Stimulated activated CD8-positive, alpha-beta memory T cell treated with anti-CD3 and anti-CD28 coated beads, Interleukin-7, amount 100 ng/mL, for 1 hour (primary cell): Measurements from ENCODE around the gene CHD5.
"Not testable (repeated sequence)": the region's sequence is repeated elsewhere in the genome, so short reads cannot be mapped to it uniquely, and the experiment has no call there.

ENCODE experiments used
- DNase-seq, 2 donors: peaks; one replicate each; pipeline ENCODE4 v3.0.0-alpha.2; 2020; ENCODE audit warnings: low read depth in 2 of 2

CHD5 gene

GRCh38 chr1:6086358-6086757 is 93.8 kb downstream of the CHD5 start:
- no peak for DNase-seq

- DNase-seq: no peak
These were observed 94.5 kb downstream of the CHD5 start for GRCh38 chr1:6085666-6086065.

- DNase-seq: no peak
These were observed 95.2 kb downstream of the CHD5 start for GRCh38 chr1:6084781-6085495.

GRCh38 chr1:6083801-6084446 is 96.2 kb downstream of the CHD5 start:
- DNase-seq: no peak

- DNase-seq: no peak
These were observed 96.7 kb downstream of the CHD5 start for GRCh38 chr1:6083385-6083784.

- no peak for DNase-seq
These were observed 97.6 kb downstream of the CHD5 start for GRCh38 chr1:6082430-6082971.

- no peak for DNase-seq
These were observed 98.2 kb downstream of the CHD5 start for GRCh38 chr1:6081901-6082300.

- no peak for DNase-seq
These were observed 99.7 kb downstream of the CHD5 start for GRCh38 chr1:6080469-6080868.

GRCh38 chr1:6077919-6078318 is 102.2 kb downstream of the CHD5 start:
- DNase-seq: no peak

- DNase-seq: no peak
These were observed 102.6 kb downstream of the CHD5 start for GRCh38 chr1:6077506-6077905.

- not testable (repeated sequence) for DNase-seq
These were observed 103.1 kb downstream of the CHD5 start for GRCh38 chr1:6077061-6077460.

GRCh38 chr1:6075748-6076147 is 104.4 kb downstream of the CHD5 start:
- DNase-seq: no peak

- DNase-seq: no peak
These were observed 105.8 kb downstream of the CHD5 start for GRCh38 chr1:6074192-6074901.

GRCh38 chr1:6073480-6074053 is 106.6 kb downstream of the CHD5 start:
- no peak for DNase-seq

- DNase-seq: no peak
These were observed 107.2 kb downstream of the CHD5 start for GRCh38 chr1:6072774-6073479.

GRCh38 chr1:6071219-6071618 is 108.9 kb downstream of the CHD5 start:
- DNase-seq: no peak

GRCh38 chr1:6070450-6070974 is 109.6 kb downstream of the CHD5 start:
- no peak for DNase-seq

GRCh38 chr1:6069573-6069972 is 110.5 kb downstream of the CHD5 start:
- no peak for DNase-seq

- no peak for DNase-seq
These were observed 111.2 kb downstream of the CHD5 start for GRCh38 chr1:6068932-6069331.

- no peak for DNase-seq
These were observed 112.0 kb downstream of the CHD5 start for GRCh38 chr1:6068073-6068472.

GRCh38 chr1:6066680-6067079 is 113.4 kb downstream of the CHD5 start:
- no peak for DNase-seq
